GM12872 (cell line): ENCODE measurements around the gene PSMB7.

Experiments
- TF ChIP-seq, protein P1 (sequence below): IDR thresholded peaks from 3 replicates; pipeline ENCODE4 v1.5.1; 2011; ENCODE audit warnings: low read depth, mild to moderate bottlenecking, low read length, moderate library complexity; ENCODE audit not compliant: insufficient read depth

PSMB7 gene

DNA sequence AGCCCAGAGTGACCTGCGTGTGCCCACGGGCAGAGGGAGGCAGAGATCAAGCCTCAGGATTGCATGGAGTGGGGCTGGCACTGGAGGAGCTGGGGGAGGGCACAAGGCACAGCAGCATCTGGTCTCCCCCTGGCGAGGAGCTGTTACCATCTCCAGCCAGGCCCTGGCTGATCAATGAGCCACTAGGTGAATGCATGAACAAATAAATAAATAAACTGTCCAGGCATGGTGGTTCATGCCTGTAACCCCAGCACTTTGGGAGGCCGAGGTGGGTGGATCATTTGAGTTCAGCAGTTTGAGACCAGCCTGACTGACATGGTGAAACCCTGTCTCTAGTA is 14.3 kb upstream of the PSMB7 start:
- TF ChIP-seq, protein P1, sequence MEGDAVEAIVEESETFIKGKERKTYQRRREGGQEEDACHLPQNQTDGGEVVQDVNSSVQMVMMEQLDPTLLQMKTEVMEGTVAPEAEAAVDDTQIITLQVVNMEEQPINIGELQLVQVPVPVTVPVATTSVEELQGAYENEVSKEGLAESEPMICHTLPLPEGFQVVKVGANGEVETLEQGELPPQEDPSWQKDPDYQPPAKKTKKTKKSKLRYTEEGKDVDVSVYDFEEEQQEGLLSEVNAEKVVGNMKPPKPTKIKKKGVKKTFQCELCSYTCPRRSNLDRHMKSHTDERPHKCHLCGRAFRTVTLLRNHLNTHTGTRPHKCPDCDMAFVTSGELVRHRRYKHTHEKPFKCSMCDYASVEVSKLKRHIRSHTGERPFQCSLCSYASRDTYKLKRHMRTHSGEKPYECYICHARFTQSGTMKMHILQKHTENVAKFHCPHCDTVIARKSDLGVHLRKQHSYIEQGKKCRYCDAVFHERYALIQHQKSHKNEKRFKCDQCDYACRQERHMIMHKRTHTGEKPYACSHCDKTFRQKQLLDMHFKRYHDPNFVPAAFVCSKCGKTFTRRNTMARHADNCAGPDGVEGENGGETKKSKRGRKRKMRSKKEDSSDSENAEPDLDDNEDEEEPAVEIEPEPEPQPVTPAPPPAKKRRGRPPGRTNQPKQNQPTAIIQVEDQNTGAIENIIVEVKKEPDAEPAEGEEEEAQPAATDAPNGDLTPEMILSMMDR = no peak

DNA sequence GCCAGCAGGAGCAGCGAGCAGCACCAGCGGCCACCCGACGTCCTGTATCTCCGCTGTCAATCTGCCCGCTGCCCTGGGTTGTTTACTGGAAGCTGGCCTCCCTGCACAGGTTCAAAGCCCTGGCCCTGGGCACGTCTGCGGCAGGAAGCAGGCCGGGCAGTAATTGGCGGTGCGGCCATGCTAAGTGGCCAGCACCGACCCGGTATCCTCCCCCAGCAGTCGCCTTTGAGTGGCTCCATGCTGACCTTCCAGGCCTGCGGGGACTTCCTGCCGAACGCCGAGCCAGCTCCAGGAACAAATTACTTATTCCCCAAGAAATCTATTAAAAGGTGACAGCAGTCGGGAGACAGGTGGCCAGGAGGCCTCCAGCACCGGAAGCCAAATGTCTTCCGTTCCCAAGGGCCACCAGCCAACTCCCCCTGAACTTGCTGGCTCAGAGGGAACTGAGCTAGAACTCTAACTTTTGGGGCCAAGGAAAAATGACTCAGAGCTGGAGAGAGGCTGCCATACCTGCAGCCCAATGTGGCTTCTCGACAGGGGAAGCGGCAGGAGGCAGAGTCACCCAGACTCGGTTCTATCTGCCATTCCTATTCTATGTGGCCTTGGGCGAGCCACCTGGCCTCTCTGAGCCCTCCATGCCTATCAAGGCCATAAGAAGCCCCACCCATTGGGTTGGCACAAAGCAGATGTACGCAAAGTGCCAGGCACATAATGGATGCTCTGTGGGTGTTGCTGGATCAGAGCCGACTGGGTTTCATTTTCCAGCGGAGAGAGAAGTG is 13.7 kb upstream of the PSMB7 start:
- TF ChIP-seq, protein P1 = no peak

DNA sequence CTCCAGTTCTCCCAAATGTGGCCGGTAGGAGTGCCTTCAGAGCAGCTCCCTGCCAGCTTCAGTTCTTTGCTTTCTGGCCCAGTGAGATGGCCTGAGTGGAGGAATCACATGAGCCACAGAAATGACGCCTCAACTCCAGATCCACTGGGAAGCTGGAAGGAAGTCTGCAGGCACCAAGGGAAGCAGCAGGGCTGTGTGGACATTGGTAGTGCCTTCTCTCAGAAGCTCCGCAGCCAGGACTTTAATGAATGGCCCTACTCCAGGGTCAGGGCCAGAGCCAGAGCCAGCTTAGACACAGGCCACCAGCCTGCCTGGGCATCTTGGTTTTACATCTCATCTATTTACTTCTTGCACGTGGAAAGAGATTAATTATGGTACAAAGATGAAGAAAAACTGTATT is 12.0 kb upstream of the PSMB7 start:
- TF ChIP-seq, protein P1 = no peak

DNA sequence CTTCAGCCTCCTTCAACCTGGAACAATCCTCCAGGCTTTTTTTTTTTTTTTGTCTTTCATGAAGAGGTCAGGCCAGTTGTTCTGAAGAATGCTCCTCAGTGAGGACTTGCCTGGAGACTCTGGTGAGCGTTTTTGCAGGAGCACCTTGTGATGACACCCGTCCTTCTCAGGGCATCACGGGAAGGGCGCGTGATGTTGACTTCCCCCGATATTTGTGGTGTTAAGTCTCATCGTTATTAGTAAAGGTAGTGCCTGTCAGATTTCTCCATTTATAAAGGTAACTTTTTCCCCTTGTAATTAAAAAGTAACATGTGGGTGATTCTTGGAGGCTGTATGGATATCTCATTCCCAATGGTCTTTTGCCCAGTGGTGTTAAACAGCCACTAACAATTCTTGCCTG is 11.1 kb upstream of the PSMB7 start:
- TF ChIP-seq, protein P1 = no peak

DNA sequence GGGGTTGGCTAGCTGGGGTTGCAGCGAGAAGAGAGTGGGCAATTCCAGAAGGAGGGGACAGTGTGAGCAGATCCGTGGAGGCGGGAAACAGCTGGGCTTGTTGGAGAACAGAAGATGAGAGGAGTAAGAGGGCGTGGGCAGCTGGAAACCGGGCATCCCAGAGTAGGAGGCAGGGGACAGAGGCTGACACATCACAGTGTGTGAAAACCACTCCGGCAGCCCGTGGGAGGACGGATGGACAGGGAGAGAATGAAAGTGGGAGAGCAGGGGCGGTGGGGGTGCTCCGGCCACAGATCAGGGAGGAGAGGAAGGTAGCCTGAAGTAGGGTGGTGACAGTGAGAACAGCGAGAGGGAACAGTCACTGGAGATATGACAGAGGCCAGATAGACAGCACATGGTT is 8.3 kb upstream of the PSMB7 start:
- TF ChIP-seq, protein P1 = no peak

DNA sequence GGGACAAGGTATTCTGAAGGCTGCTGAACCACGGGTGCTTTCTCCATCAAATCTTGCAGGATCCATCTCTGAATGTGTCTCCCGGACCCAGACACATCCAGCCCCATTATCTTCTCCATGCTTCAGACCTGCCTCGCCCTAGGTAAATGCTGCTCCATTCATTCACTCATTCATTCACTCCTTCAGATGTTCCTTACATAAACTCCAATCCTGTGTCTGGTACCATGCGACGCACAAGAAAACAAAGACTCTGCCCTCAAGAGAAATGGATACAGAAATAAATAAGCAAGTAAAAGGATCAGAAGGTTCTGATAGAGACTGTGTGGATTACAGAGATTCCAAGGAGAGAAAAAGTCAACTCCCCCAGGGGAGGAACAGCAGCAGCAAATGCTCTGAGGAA is 7.9 kb upstream of the PSMB7 start:
- TF ChIP-seq, protein P1 = no peak

DNA sequence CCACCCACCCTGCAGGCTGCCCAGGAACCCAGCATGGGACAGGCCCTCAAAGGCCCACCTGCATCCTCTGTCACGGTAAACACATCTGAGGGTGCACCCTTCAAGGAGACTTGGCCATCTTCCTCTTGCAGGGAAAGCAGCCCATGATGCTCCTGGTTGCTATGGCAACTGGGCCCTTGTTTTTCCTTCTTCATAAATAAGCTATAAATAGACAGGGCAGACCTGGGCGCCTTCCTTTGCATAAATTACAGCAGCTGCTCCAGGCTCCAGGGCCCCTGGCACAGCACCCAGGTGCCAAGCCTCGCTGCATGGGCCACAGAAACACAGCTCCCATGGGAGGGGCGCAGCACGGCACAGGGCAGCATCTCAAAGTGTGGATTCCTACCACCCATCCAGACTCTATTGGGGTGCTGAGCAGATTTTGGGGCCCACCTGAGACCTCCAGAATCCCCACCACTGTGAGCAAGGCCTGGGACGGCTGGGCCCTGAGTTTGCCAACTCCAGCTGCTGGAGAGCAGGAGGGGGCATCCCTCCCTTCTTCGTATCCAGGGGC is 5.8 kb upstream of the PSMB7 start:
- TF ChIP-seq, protein P1 = no peak
